H9 (cell line): Measurements from ENCODE around the gene TBX1. TPM values are rescaled to one million over a fixed set of nuclear protein-coding genes. Genes with fewer than 3 reads are reported as not detected.

ENCODE experiments used
- DNase-seq: peaks from one replicate; pipeline ENCODE4 v3.0.0-alpha.2; 2017
- H2AFZ ChIP-seq: one replicate; pipeline ENCODE4 v1.6.1; 2013; ENCODE audit warnings: mild to moderate bottlenecking, low read length, control low read depth, moderate library complexity
- H2AK5ac ChIP-seq: 2 replicates; pipeline ENCODE4 v1.6.1; 2013; ENCODE audit warnings: low read length, control low read depth, mixed read lengths; ENCODE audit not compliant: insufficient read length
- H2BK120ac ChIP-seq: one replicate; pipeline ENCODE4 v1.6.1; 2013; ENCODE audit warnings: low read depth, mild to moderate bottlenecking, low read length, control low read depth, inconsistent platforms; ENCODE audit not compliant: poor library complexity, severe bottlenecking
- H2BK12ac ChIP-seq: 2 replicates; pipeline ENCODE4 v1.6.1; 2013; ENCODE audit warnings: low read length, control low read depth, mixed read lengths, low read depth; ENCODE audit not compliant: insufficient read length
- H2BK15ac ChIP-seq: 2 replicates; pipeline ENCODE4 v1.6.1; 2013; ENCODE audit warnings: low read depth, low read length, control low read depth
- H2BK20ac ChIP-seq: one replicate; pipeline ENCODE4 v1.6.1; 2013; ENCODE audit warnings: low read depth, mild to moderate bottlenecking, low read length, control low read depth, inconsistent platforms; ENCODE audit not compliant: poor library complexity, severe bottlenecking
- H2BK5ac ChIP-seq: 2 replicates; pipeline ENCODE4 v1.6.1; 2013; ENCODE audit warnings: low read length, control low read depth, mixed read lengths; ENCODE audit not compliant: insufficient read length
- H3K14ac ChIP-seq: 2 replicates; pipeline ENCODE4 v1.6.1; 2013; ENCODE audit warnings: low read length, control low read depth; ENCODE audit not compliant: insufficient read depth
- H3K18ac ChIP-seq: 2 replicates; pipeline ENCODE4 v1.6.1; 2013; ENCODE audit warnings: low read depth, mild to moderate bottlenecking, mixed read lengths, low read length, control low read depth; ENCODE audit not compliant: insufficient read length
- H3K23ac ChIP-seq: 2 replicates; pipeline ENCODE4 v1.6.1; 2013; ENCODE audit warnings: low read length, control low read depth, mixed read lengths, low read depth; ENCODE audit not compliant: insufficient read length
- H3K23me2 ChIP-seq: 2 replicates; pipeline ENCODE4 v1.6.1; 2013; ENCODE audit warnings: low read depth, mild to moderate bottlenecking, mixed read lengths, low read length, control low read depth; ENCODE audit not compliant: insufficient read length, poor library complexity, severe bottlenecking
- H3K27ac ChIP-seq: 2 replicates; pipeline ENCODE4 v1.5.1; 2013; ENCODE audit warnings: low read length, control low read depth, mixed read lengths, low read depth; ENCODE audit not compliant: insufficient read length
- H3K27me3 ChIP-seq: 2 replicates; pipeline ENCODE4 v1.6.1; 2013; ENCODE audit warnings: low read length, control low read depth, inconsistent platforms; ENCODE audit not compliant: insufficient read depth
- H3K4ac ChIP-seq: 2 replicates; pipeline ENCODE4 v1.6.1; 2013; ENCODE audit warnings: low read depth, mild to moderate bottlenecking, control low read depth, inconsistent platforms, low read length, moderate library complexity
- H3K4me1 ChIP-seq: 2 replicates; pipeline ENCODE4 v1.6.1; 2013; ENCODE audit warnings: low read length, control low read depth, inconsistent platforms; ENCODE audit not compliant: insufficient read depth
- H3K4me2 ChIP-seq: 2 replicates; pipeline ENCODE4 v1.6.1; 2013; ENCODE audit warnings: low read length, control low read depth, mixed read lengths; ENCODE audit not compliant: insufficient read length, insufficient read depth
- H3K56ac ChIP-seq: 2 replicates; pipeline ENCODE4 v1.6.1; 2013; ENCODE audit warnings: low read depth, mild to moderate bottlenecking, mixed read lengths, low read length, control low read depth; ENCODE audit not compliant: insufficient read length
- H3K79me1 ChIP-seq: 2 replicates; pipeline ENCODE4 v1.6.1; 2013; ENCODE audit warnings: low read depth, mild to moderate bottlenecking, moderate library complexity, low read length, control low read depth, inconsistent platforms; ENCODE audit not compliant: insufficient read depth, poor library complexity, severe bottlenecking
- H3K79me2 ChIP-seq: 2 replicates; pipeline ENCODE4 v1.6.1; 2013; ENCODE audit warnings: low read length, control low read depth, inconsistent platforms; ENCODE audit not compliant: insufficient read depth
- H3K9ac ChIP-seq: 2 replicates; pipeline ENCODE4 v1.6.1; 2013; ENCODE audit warnings: low read length, control low read depth, mixed read lengths; ENCODE audit not compliant: insufficient read length; ENCODE audit errors: extremely low read depth
- H3K9me3 ChIP-seq: one replicate; pipeline ENCODE4 v1.6.1; 2013; ENCODE audit warnings: low read depth, low read length, inconsistent platforms; ENCODE audit not compliant: control insufficient read depth
- H3T11ph ChIP-seq: one replicate; pipeline ENCODE4 v1.6.1; 2013; ENCODE audit warnings: mild to moderate bottlenecking, low read length, control low read depth, inconsistent platforms
- H4K20me1 ChIP-seq: one replicate; pipeline ENCODE4 v1.6.1; 2013; ENCODE audit not compliant: control insufficient read depth, insufficient read length, insufficient read depth
- H4K5ac ChIP-seq: 2 replicates; pipeline ENCODE4 v1.6.1; 2013; ENCODE audit warnings: low read depth, mild to moderate bottlenecking, mixed read lengths, low read length, control low read depth; ENCODE audit not compliant: insufficient read length
- H4K8ac ChIP-seq: replicated peaks from 2 replicates; pipeline ENCODE4 v1.6.1; 2013; ENCODE audit warnings: low read length, control low read depth, mixed read lengths, low read depth; ENCODE audit not compliant: insufficient read length
- H4K91ac ChIP-seq: 2 replicates; pipeline ENCODE4 v1.6.1; 2013; ENCODE audit warnings: low read depth, mild to moderate bottlenecking, moderate library complexity, mixed read lengths, low read length, control low read depth; ENCODE audit not compliant: insufficient read length
- H3K27ac Mint-ChIP-seq, 3 experiments: 2 replicates in 2 of 3; 3 replicates in 1 of 3; pipeline ENCODE4 v1.8.0; 2020 to 2021; ENCODE audit warnings: mixed read lengths in 3 of 3, mild to moderate bottlenecking in 1 of 3, moderate library complexity in 1 of 3
- H3K27me3 Mint-ChIP-seq: 2 replicates; pipeline ENCODE4 v1.8.0; 2021; ENCODE audit warnings: low read depth, mild to moderate bottlenecking, moderate library complexity, mixed read lengths
- H3K36me3 Mint-ChIP-seq, 3 experiments: 2 replicates in 2 of 3; 3 replicates in 1 of 3; pipeline ENCODE4 v1.8.0; 2020 to 2021; ENCODE audit warnings: low read depth in 3 of 3, mixed read lengths in 3 of 3; ENCODE audit not compliant: insufficient read depth in 1 of 3
- H3K4me1 Mint-ChIP-seq, 2 experiments: 2 replicates each; pipeline ENCODE4 v1.8.0; 2020; ENCODE audit warnings: mixed read lengths in 2 of 2
- H3K4me3 Mint-ChIP-seq, 2 experiments: 2 replicates in 1 of 2; 3 replicates in 1 of 2; pipeline ENCODE4 v1.8.0; 2020 to 2021; ENCODE audit warnings: mild to moderate bottlenecking in 2 of 2, mixed read lengths in 2 of 2, moderate library complexity in 1 of 2
- H3K9me3 Mint-ChIP-seq, 2 experiments: 2 replicates in 1 of 2; 3 replicates in 1 of 2; pipeline ENCODE4 v1.8.0; 2020; ENCODE audit warnings: mild to moderate bottlenecking in 2 of 2, mixed read lengths in 2 of 2, moderate library complexity in 1 of 2
- WGBS: extraction: QIAGEN DNeasy Blood & Tissue Kit; methylation state at CpG from one replicate; pipeline ENCODE4 v1.1.7; 2013; ENCODE audit warnings: missing lambda C conversion rate, low lambda C conversion rate, mixed read lengths; ENCODE audit not compliant: insufficient read length; ENCODE audit errors: extremely low coverage; 5-methylcytosine and 5-hydroxymethylcytosine counted together
- total RNA-seq: library from RNA; stranded (reverse); gene quantifications from 2 replicates; pipeline ENCODE4 v1.2.1, GENCODE V29; 2021
- TF ChIP-seq, protein P1 (sequence below): fragments of 200-600 bp; sonication (generic); conservative IDR thresholded peaks from 3 replicates; pipeline ENCODE4 v1.8.0; 2021; ENCODE audit warnings: antibody characterized with exemption, mild to moderate bottlenecking

The TBX1 gene
- total RNA-seq, 1 experiment from 2014 or later, result 2.2 TPM

DNA sequence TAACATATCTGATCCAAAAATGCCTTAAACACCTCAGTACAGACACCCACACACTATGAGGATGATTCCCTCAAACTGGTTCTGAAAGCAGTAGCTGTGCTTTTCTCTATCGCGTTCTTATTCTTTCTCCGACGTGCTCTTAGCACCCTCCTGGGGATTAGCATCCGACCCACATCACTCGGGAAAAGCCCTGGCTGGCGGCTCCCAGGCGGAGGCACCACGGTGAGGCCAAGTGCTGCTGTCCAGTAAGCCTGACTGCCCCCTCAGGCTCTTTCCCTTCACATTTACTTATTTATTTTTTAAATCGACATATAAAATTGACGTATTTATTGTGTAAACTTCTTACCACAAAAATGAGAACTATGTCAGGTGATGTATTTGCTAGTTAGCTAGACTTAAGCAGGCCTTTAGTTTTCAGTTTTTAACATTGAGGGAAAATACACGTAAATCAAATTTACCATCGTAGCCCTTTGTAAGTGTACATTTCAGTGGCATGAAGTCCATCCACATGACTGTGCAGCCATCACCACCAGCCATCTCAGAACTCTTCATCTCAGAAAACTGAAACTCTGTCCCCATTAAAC lies 19.2 kb downstream of the TBX1 start:
- no peaks in the 10 kb centered on the region for H3K79me1 ChIP-seq
- no peak overlapping the region; the same call in 1 of the 2 replicates for H3K14ac ChIP-seq
- no peaks in the 10 kb centered on the region for H3K23me2 ChIP-seq
- H3K9ac ChIP-seq, result no peak overlapping the region
- TF ChIP-seq, protein P1, sequence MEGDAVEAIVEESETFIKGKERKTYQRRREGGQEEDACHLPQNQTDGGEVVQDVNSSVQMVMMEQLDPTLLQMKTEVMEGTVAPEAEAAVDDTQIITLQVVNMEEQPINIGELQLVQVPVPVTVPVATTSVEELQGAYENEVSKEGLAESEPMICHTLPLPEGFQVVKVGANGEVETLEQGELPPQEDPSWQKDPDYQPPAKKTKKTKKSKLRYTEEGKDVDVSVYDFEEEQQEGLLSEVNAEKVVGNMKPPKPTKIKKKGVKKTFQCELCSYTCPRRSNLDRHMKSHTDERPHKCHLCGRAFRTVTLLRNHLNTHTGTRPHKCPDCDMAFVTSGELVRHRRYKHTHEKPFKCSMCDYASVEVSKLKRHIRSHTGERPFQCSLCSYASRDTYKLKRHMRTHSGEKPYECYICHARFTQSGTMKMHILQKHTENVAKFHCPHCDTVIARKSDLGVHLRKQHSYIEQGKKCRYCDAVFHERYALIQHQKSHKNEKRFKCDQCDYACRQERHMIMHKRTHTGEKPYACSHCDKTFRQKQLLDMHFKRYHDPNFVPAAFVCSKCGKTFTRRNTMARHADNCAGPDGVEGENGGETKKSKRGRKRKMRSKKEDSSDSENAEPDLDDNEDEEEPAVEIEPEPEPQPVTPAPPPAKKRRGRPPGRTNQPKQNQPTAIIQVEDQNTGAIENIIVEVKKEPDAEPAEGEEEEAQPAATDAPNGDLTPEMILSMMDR, result no peak
- no peaks in the 10 kb centered on the region for H3K9me3 ChIP-seq
- H3K18ac ChIP-seq, result no peak overlapping the region
- H3K27me3 ChIP-seq, result no peaks in the 10 kb centered on the region
- peaks cover 10 to 16% of the 10 kb centered on the region in 2 experiments; a peak in 3 of 4 replicates for H3K4me1 Mint-ChIP-seq
- peaks cover 39% of the 10 kb centered on the region for H3K27me3 Mint-ChIP-seq
- no peak overlapping the region for H3K4me3 Mint-ChIP-seq
- H3K56ac ChIP-seq, result no peak overlapping the region
- H2BK15ac ChIP-seq, result no peak overlapping the region
- H3K27ac Mint-ChIP-seq, result no peak overlapping the region; a peak in 1 of 7 replicates
- no peak overlapping the region for H3K23ac ChIP-seq
- H3K36me3 Mint-ChIP-seq, result no peaks in the 10 kb centered on the region
- H2AK5ac ChIP-seq, result no peak overlapping the region
- DNase-seq, result no peak
- H4K5ac ChIP-seq, result no peak overlapping the region
- H3K27ac ChIP-seq, result no peak overlapping the region
- no peak overlapping the region for H2BK20ac ChIP-seq
- no peak overlapping the region for H3K4ac ChIP-seq
- H2BK120ac ChIP-seq, result no peak overlapping the region
- no peaks in the 10 kb centered on the region for H3K79me2 ChIP-seq
- no peak overlapping the region for H2BK5ac ChIP-seq
- no peaks in the 10 kb centered on the region for H3K9me3 Mint-ChIP-seq
- no peak overlapping the region for H3T11ph ChIP-seq
- no peak overlapping the region for H4K8ac ChIP-seq
- H4K20me1 ChIP-seq, result peaks cover 3% of the 10 kb centered on the region
- H3K4me1 ChIP-seq, result no peaks in the 10 kb centered on the region
- no peak overlapping the region for H2BK12ac ChIP-seq
- WGBS, result no CpG with 5 or more reads among the region's 13 CpGs
- H4K91ac ChIP-seq, result no peak overlapping the region
- no peak overlapping the region for H3K4me2 ChIP-seq
- no peak overlapping the region for H2AFZ ChIP-seq
